HCT116 (cell line): ENCODE measurements around the gene TRPC4.

Experiments used
- EZH2 ChIP-seq: fragments of 200-600 bp; sonication (generic); IDR thresholded peaks from 2 replicates; pipeline ENCODE4 v1.6.1; 2017; ENCODE audit warnings: antibody characterized with exemption, mixed run types
- POLR2A ChIP-seq: IDR thresholded peaks from 2 replicates; pipeline ENCODE4 v1.7.0; 2011; ENCODE audit warnings: borderline replicate concordance; ENCODE audit not compliant: insufficient read depth, insufficient read length; ENCODE audit errors: extremely low read depth
- POLR2AphosphoS5 ChIP-seq: IDR thresholded peaks from 2 replicates; pipeline ENCODE4 v1.6.1; 2011; ENCODE audit warnings: mild to moderate bottlenecking, low read depth, low read length, moderate library complexity
- YY1 ChIP-seq: IDR thresholded peaks from 2 replicates; pipeline ENCODE4 v1.6.1; 2011; ENCODE audit warnings: low read length, low read depth, moderate library complexity, mild to moderate bottlenecking; ENCODE audit not compliant: insufficient replicate concordance; ENCODE audit errors: extremely low read depth
- ZFX ChIP-seq: fragments of 450-650 bp; IDR thresholded peaks from 2 replicates; pipeline ENCODE4 v1.6.1; 2017
- TF ChIP-seq, protein P1 (sequence below), 3 experiments: fragments of 200-600 bp in 1 of 3; sonication (generic) in 1 of 3; IDR thresholded peaks in 2 of 3; conservative IDR thresholded peaks in 1 of 3; 2 replicates each; pipeline ENCODE4 v1.5.1; 2012 to 2017; ENCODE audit warnings: low read depth in 2 of 3, low read length in 2 of 3, antibody characterized with exemption in 1 of 3, borderline replicate concordance in 1 of 3, control low read depth in 1 of 3, mild to moderate bottlenecking in 1 of 3, mixed read lengths in 1 of 3, mixed run types in 1 of 3, moderate library complexity in 1 of 3; ENCODE audit not compliant: insufficient read depth in 1 of 3
- TF ChIP-seq, protein P2 (sequence below): IDR thresholded peaks from 2 replicates; pipeline ENCODE4 v1.6.1; 2012; ENCODE audit warnings: low read depth
- TF ChIP-seq, protein P3 (sequence below): IDR thresholded peaks from 2 replicates; pipeline ENCODE4 v1.6.1; 2012

DNA sequence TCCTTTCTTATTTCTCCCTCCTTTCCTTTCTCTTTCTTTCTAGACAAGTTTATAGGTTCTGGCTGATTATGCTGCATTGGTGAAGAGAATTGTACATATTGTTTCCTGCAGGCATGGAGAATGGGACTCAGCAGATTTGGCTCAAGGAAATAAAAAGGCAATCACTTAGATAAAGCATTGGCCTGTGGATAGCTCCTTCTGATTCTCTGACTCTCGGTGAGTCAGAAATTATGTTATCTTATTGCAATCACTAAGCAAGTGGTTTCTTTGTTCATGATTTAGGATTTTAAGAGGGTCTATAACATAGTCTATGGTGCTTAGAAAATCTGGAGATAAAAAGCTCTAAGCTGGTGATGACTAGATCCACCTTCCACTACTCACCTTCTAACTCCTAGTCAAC, 217.0 kb downstream of the TRPC4 start:
- TF ChIP-seq, protein P1, sequence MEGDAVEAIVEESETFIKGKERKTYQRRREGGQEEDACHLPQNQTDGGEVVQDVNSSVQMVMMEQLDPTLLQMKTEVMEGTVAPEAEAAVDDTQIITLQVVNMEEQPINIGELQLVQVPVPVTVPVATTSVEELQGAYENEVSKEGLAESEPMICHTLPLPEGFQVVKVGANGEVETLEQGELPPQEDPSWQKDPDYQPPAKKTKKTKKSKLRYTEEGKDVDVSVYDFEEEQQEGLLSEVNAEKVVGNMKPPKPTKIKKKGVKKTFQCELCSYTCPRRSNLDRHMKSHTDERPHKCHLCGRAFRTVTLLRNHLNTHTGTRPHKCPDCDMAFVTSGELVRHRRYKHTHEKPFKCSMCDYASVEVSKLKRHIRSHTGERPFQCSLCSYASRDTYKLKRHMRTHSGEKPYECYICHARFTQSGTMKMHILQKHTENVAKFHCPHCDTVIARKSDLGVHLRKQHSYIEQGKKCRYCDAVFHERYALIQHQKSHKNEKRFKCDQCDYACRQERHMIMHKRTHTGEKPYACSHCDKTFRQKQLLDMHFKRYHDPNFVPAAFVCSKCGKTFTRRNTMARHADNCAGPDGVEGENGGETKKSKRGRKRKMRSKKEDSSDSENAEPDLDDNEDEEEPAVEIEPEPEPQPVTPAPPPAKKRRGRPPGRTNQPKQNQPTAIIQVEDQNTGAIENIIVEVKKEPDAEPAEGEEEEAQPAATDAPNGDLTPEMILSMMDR (IDR thresholded peaks at IDR 0.05 in 2 of 3, conservative IDR thresholded peaks at IDR 0.05 in 1 of 3; ENCODE audit: borderline replicate concordance in 1 of 3, insufficient read depth in 1 of 3, low read depth in 2 of 3, low read length in 2 of 3), result no peak
- TF ChIP-seq POLR2AphosphoS5, result no peak
- TF ChIP-seq, protein P2, sequence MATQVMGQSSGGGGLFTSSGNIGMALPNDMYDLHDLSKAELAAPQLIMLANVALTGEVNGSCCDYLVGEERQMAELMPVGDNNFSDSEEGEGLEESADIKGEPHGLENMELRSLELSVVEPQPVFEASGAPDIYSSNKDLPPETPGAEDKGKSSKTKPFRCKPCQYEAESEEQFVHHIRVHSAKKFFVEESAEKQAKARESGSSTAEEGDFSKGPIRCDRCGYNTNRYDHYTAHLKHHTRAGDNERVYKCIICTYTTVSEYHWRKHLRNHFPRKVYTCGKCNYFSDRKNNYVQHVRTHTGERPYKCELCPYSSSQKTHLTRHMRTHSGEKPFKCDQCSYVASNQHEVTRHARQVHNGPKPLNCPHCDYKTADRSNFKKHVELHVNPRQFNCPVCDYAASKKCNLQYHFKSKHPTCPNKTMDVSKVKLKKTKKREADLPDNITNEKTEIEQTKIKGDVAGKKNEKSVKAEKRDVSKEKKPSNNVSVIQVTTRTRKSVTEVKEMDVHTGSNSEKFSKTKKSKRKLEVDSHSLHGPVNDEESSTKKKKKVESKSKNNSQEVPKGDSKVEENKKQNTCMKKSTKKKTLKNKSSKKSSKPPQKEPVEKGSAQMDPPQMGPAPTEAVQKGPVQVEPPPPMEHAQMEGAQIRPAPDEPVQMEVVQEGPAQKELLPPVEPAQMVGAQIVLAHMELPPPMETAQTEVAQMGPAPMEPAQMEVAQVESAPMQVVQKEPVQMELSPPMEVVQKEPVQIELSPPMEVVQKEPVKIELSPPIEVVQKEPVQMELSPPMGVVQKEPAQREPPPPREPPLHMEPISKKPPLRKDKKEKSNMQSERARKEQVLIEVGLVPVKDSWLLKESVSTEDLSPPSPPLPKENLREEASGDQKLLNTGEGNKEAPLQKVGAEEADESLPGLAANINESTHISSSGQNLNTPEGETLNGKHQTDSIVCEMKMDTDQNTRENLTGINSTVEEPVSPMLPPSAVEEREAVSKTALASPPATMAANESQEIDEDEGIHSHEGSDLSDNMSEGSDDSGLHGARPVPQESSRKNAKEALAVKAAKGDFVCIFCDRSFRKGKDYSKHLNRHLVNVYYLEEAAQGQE, result no peak
- no peak for TF ChIP-seq ZFX
- TF ChIP-seq EZH2, result no peak
- no peak for TF ChIP-seq POLR2A
- TF ChIP-seq, protein P3, sequence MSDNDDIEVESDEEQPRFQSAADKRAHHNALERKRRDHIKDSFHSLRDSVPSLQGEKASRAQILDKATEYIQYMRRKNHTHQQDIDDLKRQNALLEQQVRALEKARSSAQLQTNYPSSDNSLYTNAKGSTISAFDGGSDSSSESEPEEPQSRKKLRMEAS, result no peak
- no peak for TF ChIP-seq YY1
